HL-60 (cell line): ENCODE measurements around the gene ITPK1.

Experiments
- CTCF ChIP-seq: IDR thresholded peaks from one replicate; pipeline ENCODE4 v1.5.1; 2011; ENCODE audit warnings: low read length, control low read depth, inconsistent platforms; ENCODE audit not compliant: insufficient read depth
- POLR2AphosphoS5 ChIP-seq: IDR thresholded peaks from 2 replicates; pipeline ENCODE4 v1.6.1; 2012; ENCODE audit warnings: low read depth
- REST ChIP-seq: IDR thresholded peaks from 2 replicates; pipeline ENCODE4 v1.6.1; 2012; ENCODE audit warnings: low read depth; ENCODE audit not compliant: insufficient replicate concordance
- SPI1 ChIP-seq: IDR thresholded peaks from 2 replicates; pipeline ENCODE4 v1.6.1; 2012; ENCODE audit warnings: low read depth, mild to moderate bottlenecking, borderline replicate concordance

DNA sequence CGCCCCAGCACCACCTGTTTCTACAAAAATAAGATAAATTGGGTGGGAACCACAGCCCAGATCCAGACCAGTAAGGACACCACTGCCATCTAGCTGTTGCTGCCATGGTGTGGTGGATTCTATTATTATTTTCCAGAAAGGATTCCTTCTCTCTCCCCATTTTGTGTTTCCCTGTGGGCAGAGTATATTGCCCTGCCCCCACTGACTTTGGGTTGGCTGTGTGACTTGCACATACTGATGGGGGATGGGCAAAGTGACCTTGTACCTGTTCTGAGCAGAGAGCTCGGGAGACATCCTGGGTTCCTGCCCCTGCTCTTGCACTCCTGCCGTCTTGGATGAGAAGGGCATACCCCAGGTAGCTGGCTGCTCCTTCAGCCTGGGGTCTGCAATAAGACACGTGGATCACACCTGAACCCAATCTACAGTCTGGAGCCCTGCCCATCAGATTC lies 44.7 kb upstream of the ITPK1 start:
- no peak for TF ChIP-seq POLR2AphosphoS5
- peak; percentile 18 for TF ChIP-seq CTCF
- no peak for TF ChIP-seq SPI1
- TF ChIP-seq REST = no peak
